Keratinocyte (primary cell): Measurements from ENCODE around the gene FLNC. TPM values are rescaled to one million over a fixed set of nuclear protein-coding genes. Genes with fewer than 3 reads are reported as not detected.

ENCODE experiments used
- DNase-seq: peaks from one replicate; pipeline ENCODE4 v3.0.0-alpha.2; 2011; ENCODE audit warnings: low read depth, missing footprints, low spot score
- FAIRE-seq: peaks from 2 replicates; lab custom pipeline; 2011; peaks lifted over from hg19 to GRCh38; lab: Jason Lieb, UNC
- H2AFZ ChIP-seq: 2 replicates; pipeline ENCODE4 v1.6.0; 2012; ENCODE audit warnings: low read length, control low read depth, inconsistent platforms; ENCODE audit not compliant: control insufficient read depth
- H3K27ac ChIP-seq: 2 replicates; pipeline ENCODE4 v1.5.1; 2011; ENCODE audit warnings: low read length; ENCODE audit not compliant: control insufficient read depth, insufficient read depth
- H3K27me3 ChIP-seq: 3 replicates; pipeline ENCODE4 v1.6.0; 2011; ENCODE audit warnings: low read length; ENCODE audit not compliant: control insufficient read depth, insufficient read depth; ENCODE audit errors: extremely low read depth
- H3K36me3 ChIP-seq, 2 experiments: 2 replicates in 1 of 2; 3 replicates in 1 of 2; pipeline ENCODE4 v1.5.1; 2011; ENCODE audit warnings: low read length in 2 of 2, mild to moderate bottlenecking in 1 of 2; ENCODE audit not compliant: control insufficient read depth in 2 of 2, insufficient read depth in 2 of 2; ENCODE audit errors: extremely low read depth in 1 of 2
- H3K4me1 ChIP-seq: 3 replicates; pipeline ENCODE4 v1.5.1; 2011; ENCODE audit warnings: low read length; ENCODE audit not compliant: control insufficient read depth, insufficient read depth; ENCODE audit errors: extremely low read depth
- H3K4me2 ChIP-seq: 3 replicates; pipeline ENCODE4 v1.6.0; 2011; ENCODE audit warnings: low read depth, low read length; ENCODE audit not compliant: control insufficient read depth, insufficient read depth; ENCODE audit errors: extremely low read depth
- H3K4me3 ChIP-seq, 3 experiments: fragments of 200-600 bp in 1 of 3; sonication (generic) in 1 of 3; 2 replicates in 2 of 3; 3 replicates in 1 of 3; pipeline ENCODE4 v1.5.1; 2011 to 2016; ENCODE audit warnings: low read length in 3 of 3, mild to moderate bottlenecking in 3 of 3, control low read depth in 2 of 3, inconsistent platforms in 1 of 3, low read depth in 1 of 3, mixed read lengths in 1 of 3, mixed run types in 1 of 3, moderate library complexity in 1 of 3; ENCODE audit not compliant: control insufficient read depth in 2 of 3, insufficient read depth in 2 of 3; ENCODE audit errors: extremely low read depth in 1 of 3
- H3K79me2 ChIP-seq: 2 replicates; pipeline ENCODE4 v1.6.0; 2012; ENCODE audit warnings: low read length; ENCODE audit not compliant: control insufficient read depth, insufficient read depth
- H3K9ac ChIP-seq: 3 replicates; pipeline ENCODE4 v1.6.0; 2011; ENCODE audit warnings: low read length; ENCODE audit not compliant: control insufficient read depth, insufficient read depth; ENCODE audit errors: extremely low read depth
- H3K9me1 ChIP-seq: 3 replicates; pipeline ENCODE4 v1.6.0; 2011; ENCODE audit warnings: low read length; ENCODE audit not compliant: control insufficient read depth, insufficient read depth; ENCODE audit errors: extremely low read depth
- H3K9me3 ChIP-seq: 2 replicates; pipeline ENCODE4 v1.5.1; 2012; ENCODE audit warnings: low read depth, low read length; ENCODE audit not compliant: control insufficient read depth
- H4K20me1 ChIP-seq: 3 replicates; pipeline ENCODE4 v1.6.0; 2011; ENCODE audit warnings: low read length; ENCODE audit not compliant: control insufficient read depth, insufficient read depth; ENCODE audit errors: extremely low read depth
- CTCF ChIP-seq, 3 experiments: IDR thresholded peaks in 1 of 3; conservative IDR thresholded peaks in 1 of 3; optimal IDR thresholded peaks in 1 of 3; 2 replicates in 2 of 3; 3 replicates in 1 of 3; pipeline versions ENCODE3 to v1.5.1; 2011; ENCODE audit warnings: low read length in 3 of 3, mild to moderate bottlenecking in 3 of 3, moderate library complexity in 2 of 3, control low read depth in 1 of 3, inconsistent platforms in 1 of 3; ENCODE audit not compliant: insufficient read depth in 2 of 3; ENCODE audit errors: extremely low read depth in 1 of 3
- EZH2 ChIP-seq: IDR thresholded peaks from one replicate; pipeline ENCODE4 v1.6.1; 2012; ENCODE audit warnings: inconsistent platforms, mild to moderate bottlenecking, low read length, moderate library complexity
- dilution Hi-C: fragments of 300-500 bp; cut with MboI; formaldehyde crosslinking; loops from one replicate; pipeline ENCODE4 v1.7.0; 2020; ENCODE audit warnings: low sequenced_read_pairs; ENCODE audit not compliant: extremely low pct_ligation_motif_present
- polyA plus RNA-seq, 5 experiments: library from polyadenylated mRNA; depleted of rRNA in 3 of 5; stranded (reverse) in 3 of 5; stranded (forward) in 1 of 5; unstranded in 1 of 5; fragments of >200 nt; gene quantifications; 1 replicate in 1 of 5; 2 replicates in 3 of 5; 3 replicates in 1 of 5; pipeline versions ENCODE4 v1.2.1 to v1.2.3, GENCODE V29; 2011 to 2012; ENCODE audit warnings: missing spikeins in 2 of 5, low read depth in 1 of 5, low replicate concordance in 1 of 5

FLNC gene
- polyA plus RNA-seq, 1 donor (not counting 4 experiments of a cell fraction or from before 2014, with no cell fraction given) = 0.03 TPM

- no peak overlapping the region for H3K27ac ChIP-seq
- no peak overlapping the region for H3K4me3 ChIP-seq
- H3K9ac ChIP-seq = no peak overlapping the region
- no peak for TF ChIP-seq CTCF (optimal IDR thresholded peaks at IDR 0.05 in 1 of 3, IDR thresholded peaks at IDR 0.05 in 1 of 3, conservative IDR thresholded peaks at IDR 0.05 in 1 of 3; ENCODE audit: extremely low read depth in 1 of 3, insufficient read depth in 2 of 3, low read length in 3 of 3)
- TF ChIP-seq EZH2 = no peak
- DNase-seq (no peak), FAIRE-seq (no peak)
- no peak overlapping the region for H2AFZ ChIP-seq
- H3K9me1 ChIP-seq = no peaks in the 10 kb centered on the region
- H3K79me2 ChIP-seq = no peaks in the 10 kb centered on the region
- H3K27me3 ChIP-seq = no peaks in the 10 kb centered on the region
- dilution Hi-C loops = no loop called here
- H3K9me3 ChIP-seq = no peaks in the 10 kb centered on the region
- H3K4me2 ChIP-seq = no peak overlapping the region
- no peaks in the 10 kb centered on the region for H3K4me1 ChIP-seq
- H4K20me1 ChIP-seq = no peaks in the 10 kb centered on the region
- no peaks in the 10 kb centered on the region for H3K36me3 ChIP-seq
Measured at GRCh38 chr7:128801667-128802418, 28.4 kb upstream of the FLNC start.

GRCh38 chr7:128804484-128804883 lies 25.7 kb upstream of the FLNC start:
- Histone ChIP-seq H3K79me2 (no peaks in the 10 kb centered on the region), H3K36me3 (no peaks in the 10 kb centered on the region), H3K9me1 (no peaks in the 10 kb centered on the region), H3K27ac (no peak overlapping the region), H3K9me3 (no peaks in the 10 kb centered on the region), H3K4me3 (no peak overlapping the region), H4K20me1 (no peaks in the 10 kb centered on the region), H3K27me3 (no peaks in the 10 kb centered on the region), H3K4me1 (no peaks in the 10 kb centered on the region), H3K9ac (no peak overlapping the region), H2AFZ (no peak overlapping the region), H3K4me2 (no peak overlapping the region)
- DNase-seq = no peak
- no peak for FAIRE-seq
- TF ChIP-seq EZH2 = no peak
- TF ChIP-seq CTCF (optimal IDR thresholded peaks at IDR 0.05 in 1 of 3, IDR thresholded peaks at IDR 0.05 in 1 of 3, conservative IDR thresholded peaks at IDR 0.05 in 1 of 3; ENCODE audit: extremely low read depth in 1 of 3, insufficient read depth in 2 of 3, low read length in 3 of 3) = no peak
- dilution Hi-C loops = no loop called here
